HG03045 (cell line): ENCODE data around the gene PLPP1.
"Not testable (repeated sequence)": the region's sequence is repeated elsewhere in the genome, so short reads cannot be mapped to it uniquely, and the experiment has no call there.

ENCODE experiments used
- ATAC-seq: cut with Tn5 transposase; IDR thresholded peaks from one replicate; pipeline ENCODE4 v1.9.1; 2021; ENCODE audit warnings: mild to moderate bottlenecking, moderate library complexity; ENCODE audit not compliant: unreplicated experiment

The PLPP1 gene

DNA sequence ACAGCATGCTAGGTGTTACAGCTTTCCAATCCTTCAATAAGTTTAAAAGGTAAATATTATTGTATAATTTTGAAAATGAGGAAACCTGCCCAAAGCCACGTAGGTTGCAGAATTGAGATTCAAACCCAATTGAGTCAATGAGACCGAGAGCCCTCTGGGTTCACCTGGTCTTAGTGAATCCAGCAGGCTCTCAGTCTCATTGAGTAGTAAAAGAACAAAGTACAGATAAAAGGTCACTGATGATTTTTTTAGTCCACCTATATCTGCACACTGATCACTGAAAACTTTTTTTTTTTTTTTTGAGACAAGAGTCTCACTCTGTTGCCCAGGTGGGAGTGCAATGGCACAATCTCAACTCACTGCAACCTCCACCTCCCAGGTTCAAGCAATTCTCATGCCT is 27.2 kb downstream of the PLPP1 start:
- no peak for ATAC-seq

DNA sequence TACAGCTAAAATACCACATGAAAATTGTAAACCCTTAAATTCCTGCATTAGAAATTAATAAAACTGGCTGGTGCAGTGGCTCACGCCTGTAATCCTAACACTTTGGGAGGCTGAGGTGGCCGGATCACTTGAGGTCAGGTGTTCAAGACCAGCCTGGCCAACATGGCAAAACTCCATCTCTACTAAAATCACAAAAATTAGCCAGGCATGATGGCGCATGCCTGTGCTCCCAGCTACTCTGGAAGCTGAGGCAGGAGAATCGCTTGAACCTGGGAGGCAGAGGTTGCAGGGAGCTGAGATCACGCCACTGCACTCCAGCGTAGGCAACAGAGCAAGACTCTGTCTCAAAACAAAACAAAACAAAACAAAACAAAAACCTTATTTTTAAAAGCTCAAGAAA is 29.1 kb downstream of the PLPP1 start:
- not testable (repeated sequence) for ATAC-seq

DNA sequence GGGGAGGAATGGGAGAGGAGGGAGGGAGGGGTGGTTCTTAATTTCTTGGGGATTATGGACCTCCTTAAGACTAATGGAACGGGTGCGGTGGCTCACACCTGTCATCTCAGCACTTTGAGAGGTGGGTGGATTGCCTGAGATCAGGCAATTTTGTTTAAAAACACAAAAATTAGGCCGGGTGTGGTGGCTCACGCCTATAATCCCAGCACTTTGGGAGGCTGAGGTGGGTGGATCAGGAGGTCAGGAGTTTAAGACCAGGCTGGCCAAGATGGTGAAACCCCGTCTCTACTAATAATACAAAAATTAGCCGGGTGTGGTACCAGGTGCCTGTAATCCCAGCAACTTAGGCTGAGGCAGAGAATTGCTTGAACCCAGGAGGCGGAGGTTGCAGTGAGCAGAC is 30.8 kb downstream of the PLPP1 start:
- ATAC-seq = not testable (repeated sequence)

DNA sequence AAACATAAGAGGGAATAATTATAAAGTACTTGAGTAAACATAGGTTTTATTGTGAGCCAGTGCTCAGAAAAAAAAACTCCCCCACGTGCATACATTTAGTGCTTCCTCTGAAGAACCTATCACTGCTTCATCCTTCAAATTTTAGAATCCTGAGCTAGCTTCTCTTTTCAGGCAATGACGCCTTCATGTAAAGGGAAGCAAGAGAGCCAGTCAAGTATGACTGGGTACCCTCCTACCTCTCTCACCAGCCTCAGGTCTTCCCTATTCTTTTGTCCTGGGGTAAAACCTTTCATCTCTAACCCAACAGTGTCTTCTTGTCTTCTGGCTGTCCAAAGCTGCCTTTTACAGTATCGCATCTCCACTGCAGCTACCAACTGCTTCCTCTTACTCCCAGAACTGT is 32.0 kb downstream of the PLPP1 start:
- ATAC-seq = no peak

DNA sequence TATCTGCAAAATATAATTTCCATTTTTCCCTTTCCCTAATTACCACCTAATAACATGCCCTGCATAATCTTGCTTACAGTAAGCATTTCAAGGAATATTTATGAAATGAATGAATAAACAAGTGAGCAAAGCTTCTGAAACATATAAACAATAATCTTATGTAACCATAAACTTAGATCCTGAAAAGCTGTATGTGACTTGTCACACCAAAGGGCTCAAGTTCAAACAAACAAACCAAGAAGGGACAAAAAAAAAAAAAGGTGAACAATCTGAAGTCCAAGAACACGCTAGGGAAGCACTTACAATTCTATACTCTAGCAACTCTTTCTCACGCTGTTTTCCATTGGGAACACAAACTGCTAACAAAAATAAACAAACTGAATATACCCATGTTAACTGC is 36.3 kb downstream of the PLPP1 start:
- no peak for ATAC-seq

DNA sequence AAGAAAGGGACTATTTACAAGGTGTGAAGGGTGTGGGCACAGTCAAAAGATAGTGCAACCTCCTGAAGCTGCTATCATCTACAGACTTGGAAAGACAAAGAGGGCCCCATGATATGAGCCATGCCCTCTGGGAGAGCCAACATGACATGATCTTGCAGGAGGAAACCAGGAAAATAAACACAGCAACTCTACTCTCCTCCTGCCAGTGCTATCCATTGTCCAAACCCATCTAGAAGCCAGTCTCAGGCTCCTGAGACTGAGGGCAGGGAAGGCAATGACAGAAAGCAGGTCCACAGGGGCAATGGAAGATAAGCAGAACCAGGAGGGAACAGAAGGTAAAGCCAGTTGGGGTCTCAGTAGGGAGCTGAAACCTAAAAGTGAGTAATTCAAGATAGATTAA is 37.1 kb downstream of the PLPP1 start:
- ATAC-seq = no peak

DNA sequence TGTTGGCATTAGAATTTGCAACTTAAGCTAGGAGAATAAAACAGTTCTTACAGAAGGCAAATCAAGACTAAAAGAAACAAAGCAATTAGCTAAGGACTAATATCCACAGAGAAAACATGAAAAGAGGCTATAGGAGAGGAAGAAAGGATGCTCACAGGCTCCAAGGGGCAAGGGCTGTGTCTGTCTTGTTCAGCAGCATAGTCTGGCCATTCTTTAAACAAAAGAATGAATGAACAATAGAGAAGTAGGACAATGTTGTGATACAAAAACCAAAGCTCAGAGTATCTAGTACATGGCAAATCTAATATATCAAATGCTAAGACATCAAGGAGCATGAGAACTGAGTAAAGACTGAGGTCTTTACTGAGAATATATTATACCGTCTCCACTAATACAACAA is 39.5 kb downstream of the PLPP1 start:
- ATAC-seq = no peak

DNA sequence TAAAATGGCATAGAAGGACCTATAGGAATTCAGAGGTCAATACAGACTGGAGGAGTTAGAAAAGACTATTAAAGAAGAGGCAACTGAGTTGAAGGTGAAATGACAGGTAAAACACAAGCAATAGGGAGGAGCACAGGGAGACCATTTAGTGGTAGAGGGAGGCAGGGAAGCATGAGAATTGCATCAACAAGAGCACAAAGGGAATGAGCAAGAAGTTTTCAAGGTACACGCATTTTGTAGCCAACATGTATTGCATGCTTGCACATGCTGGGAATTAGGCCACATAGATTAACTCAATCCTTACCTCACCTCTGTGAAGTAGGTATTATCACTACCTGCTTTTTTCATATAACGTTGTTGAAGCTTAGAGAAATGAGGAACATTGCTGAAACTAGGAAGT is 42.3 kb downstream of the PLPP1 start:
- no peak for ATAC-seq

DNA sequence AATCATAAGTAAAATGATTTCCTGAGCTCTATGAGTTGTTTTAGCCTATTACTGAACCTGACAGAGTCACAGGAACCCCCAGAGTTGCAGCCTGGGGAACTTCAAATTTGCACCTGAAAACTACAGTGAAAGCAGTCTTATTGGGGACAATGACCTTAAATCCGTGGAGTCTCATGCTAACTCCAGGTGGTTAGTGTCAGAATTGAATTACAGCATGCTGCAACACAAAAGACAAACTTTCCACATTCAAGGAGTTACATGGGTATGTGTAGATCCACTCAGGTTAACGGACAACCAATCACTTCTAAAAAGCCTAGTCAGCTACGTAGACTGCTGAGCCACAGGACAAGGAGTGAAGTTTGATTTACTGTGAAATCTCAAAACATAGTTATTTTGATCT is 49.7 kb downstream of the PLPP1 start:
- no peak for ATAC-seq

DNA sequence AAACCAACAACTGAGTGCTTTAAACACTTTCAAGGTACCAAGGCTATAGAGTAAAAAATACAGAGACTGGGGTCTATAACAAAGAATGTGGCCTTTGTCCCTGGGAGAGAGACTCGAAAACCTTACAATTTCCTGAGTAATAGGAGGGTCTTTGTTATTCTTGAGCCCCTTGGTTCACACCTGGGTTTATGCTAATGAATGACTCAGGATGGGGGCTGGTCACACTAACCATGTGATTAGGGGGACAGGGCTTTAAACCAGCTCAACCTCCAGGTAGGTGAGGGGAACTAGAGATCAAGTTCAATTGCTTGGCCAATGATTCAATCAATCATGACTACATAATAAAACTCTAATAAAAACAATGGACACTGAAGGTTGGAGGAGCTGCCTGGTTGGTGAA is 50.2 kb downstream of the PLPP1 start:
- ATAC-seq = no peak

DNA sequence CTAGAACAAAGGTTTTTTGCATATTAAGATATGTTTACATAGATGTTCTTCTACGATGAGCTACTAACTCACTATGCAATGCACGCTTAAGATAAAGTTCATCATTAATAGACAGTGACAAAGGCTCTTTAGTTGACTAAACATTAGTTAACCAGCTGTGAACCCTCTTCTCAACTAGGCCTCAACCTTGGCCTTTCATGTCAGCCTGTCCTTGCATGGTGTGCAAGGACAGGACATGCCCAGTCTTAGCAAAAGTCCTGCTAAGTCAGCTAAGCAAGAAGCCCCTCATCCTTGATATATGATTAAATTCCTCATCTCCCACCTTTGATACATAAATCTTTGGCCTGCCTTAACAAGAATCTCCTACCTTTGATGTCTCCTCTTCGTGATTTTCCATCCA is 50.9 kb downstream of the PLPP1 start:
- ATAC-seq = no peak

DNA sequence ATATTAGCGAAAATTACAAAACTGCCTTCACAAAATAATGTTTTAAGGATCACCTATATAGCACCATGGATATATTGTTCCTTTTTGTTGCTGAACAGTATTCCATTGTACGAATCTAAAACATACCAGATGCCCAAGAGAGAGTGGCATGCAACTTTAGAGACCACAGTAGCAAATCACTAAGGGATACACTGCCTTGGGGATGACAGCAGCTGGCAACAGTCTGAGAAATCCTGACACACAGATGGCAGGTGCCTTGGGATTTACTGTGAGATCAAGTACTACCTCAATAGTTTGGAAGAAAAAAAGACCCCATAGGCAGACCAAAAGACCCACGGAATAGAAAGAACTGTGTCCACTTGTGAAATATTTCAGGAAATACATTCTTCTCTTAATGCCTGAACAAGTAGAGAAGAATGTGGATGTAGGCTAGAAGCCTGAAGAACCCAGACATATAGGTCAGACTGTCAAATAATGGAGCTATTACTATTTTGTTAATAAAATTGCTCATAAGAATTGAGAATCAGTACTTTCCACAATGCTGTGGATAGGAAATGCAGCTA is 53.4 kb downstream of the PLPP1 start:
- no peak for ATAC-seq

DNA sequence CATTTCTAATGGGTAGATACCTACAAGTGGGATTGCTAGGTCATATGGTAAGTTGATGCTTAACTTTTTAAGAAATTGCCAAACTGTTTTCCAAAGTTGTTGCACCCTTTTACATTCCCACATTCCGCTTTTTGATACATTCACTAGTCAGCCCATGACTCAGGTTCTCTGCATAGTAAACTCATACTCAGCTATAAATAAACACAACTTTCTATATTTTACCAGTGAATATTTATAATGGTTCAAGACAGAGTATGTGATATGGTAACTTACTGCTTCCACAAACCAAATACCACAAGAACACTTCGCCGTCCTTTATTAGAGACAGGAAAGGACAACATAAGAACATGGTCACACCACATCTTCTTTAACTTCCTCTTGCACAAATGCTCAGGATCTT is 54.0 kb downstream of the PLPP1 start:
- no peak for ATAC-seq

DNA sequence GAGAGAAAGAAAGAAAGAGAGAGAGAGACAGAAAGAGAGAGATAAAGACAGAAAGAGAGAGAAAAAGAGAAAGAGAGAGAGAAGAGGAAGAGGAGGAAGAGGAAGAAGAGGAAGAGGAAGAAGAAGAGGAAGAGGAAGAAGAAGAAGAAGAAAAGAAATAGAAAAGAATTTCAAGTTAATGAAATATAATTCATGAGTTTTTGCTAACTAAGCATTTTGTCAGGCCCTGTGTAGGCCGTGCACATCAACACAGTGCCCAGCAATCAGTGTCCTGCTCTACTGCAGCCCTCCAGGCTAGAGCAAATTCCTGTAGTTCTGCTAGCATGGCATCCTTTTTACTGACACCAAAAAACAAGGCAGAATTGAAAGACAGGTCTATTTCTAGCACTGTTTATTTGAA is 62.1 kb downstream of the PLPP1 start:
- no peak for ATAC-seq

DNA sequence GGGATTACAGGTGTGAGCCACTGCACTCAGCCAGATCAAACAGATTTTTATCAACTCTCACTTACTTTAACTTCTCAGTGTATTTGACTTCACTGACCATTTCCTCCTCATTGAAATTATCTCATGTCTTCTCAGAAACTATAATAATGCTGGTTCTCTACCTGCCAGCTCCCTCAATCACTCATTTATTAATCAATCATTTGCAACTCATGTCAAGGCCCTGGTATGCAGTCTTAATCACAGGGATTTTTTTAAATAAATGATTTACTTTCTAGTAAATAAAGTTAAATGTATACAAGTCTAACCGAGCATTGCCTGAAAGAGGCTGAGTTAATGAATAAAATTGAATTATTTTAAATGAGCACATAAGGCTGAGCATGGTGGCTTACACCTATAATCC is 63.3 kb downstream of the PLPP1 start:
- ATAC-seq = no peak

DNA sequence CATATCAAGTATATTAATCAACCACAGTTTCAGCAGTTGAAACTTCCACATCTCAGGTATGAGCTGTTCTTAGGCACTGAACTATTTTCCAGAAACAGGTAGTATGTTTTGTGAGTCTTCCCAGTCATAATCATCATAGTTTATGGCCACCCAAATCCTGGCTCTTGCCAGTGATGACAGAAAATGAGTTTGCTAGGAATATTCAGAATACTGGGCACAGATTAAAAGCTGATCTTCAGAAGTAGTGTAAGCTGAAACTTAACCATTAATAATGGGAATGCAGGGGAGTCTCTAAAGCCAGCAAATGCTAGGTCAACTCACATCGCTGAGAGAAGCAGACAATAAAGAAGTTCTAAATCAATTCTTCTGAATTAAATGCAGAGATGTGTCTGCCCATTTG is 64.5 kb downstream of the PLPP1 start:
- no peak for ATAC-seq

DNA sequence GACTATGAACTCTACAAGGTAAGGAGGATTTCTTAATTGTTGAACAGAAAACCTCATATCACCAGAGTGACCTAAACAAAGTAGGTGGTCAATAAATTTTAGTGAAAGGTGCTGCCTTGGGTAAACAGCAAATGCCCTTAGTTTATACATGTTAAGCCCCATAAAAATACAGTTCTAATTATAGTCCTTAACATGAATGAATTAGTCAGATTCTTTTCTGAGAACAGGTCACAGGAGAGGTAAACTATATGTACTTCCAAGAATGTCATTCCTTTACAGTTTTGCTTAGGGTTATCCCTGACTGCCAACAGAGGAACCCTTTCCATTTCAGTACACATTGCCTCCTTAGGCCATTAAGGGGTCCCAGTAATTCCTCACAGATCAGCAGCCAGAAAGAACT is 64.9 kb downstream of the PLPP1 start:
- no peak for ATAC-seq

DNA sequence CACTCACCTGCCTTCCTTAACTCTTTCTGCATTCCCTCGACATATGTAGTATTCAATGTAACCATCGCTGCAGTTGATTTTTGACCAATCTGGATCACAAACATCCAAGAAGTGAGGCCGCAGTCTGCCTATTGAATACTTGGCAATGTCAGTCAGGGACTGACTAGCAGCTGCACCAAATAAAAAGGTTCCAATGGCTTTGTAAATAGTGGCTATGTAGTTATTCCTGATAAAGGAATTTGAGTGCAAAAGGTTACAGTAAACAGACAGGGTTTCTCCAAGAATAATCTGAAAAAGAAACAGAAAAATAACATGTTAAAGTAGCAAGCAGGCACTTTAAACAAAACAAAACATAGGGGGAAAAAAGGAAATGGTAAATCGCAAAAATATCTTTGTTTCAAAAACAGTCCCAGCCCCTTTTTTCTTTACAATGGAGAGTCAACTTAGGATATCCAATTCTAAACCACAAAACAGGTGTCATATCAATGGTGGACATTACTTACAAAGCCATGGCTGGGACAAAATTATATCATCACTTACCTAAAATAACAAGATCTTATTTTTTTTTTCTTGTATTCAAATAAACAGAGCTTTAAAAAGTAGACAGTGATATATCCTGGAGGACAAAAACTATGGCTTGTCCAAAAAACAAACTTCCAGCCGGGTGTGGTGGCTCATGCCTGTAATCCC is 66.8 kb downstream of the PLPP1 start:
- ATAC-seq = no peak

DNA sequence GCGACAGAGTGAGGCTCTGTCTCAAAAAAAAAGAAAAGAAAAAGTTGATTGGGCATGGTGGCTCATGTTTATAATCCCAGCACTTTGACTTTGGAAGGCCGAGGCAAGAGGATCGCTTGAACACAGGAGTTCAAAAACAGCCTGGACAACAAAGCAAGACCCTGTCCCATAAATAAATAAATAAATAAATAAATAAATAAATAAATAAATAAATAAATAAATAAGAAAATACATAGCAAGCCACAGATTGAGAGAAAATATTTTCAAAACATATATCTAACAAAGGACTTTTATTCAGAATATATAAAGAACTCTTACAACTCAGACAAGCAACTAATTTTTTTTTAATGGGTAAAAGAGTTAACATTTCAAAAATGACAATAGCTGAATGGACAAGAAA is 71.2 kb downstream of the PLPP1 start:
- no peak for ATAC-seq

DNA sequence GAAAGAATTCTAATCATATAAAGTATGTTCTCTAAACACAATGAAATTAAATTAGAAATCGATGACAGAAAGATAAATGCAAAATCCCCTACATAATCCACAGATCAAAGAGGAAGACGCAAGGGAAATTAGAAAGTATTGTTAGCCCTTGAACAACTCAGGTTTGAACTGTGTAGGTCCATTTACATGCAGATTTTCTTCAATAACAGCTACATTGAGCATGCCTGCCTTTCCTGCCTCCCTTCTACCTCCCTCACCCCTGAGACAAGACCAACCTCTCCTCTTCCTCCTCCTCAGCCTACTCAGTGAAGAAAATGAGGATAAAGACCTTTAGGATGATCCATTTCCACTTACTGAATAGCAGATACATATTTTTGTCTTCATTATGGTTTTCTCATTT is 75.2 kb downstream of the PLPP1 start:
- no peak for ATAC-seq

DNA sequence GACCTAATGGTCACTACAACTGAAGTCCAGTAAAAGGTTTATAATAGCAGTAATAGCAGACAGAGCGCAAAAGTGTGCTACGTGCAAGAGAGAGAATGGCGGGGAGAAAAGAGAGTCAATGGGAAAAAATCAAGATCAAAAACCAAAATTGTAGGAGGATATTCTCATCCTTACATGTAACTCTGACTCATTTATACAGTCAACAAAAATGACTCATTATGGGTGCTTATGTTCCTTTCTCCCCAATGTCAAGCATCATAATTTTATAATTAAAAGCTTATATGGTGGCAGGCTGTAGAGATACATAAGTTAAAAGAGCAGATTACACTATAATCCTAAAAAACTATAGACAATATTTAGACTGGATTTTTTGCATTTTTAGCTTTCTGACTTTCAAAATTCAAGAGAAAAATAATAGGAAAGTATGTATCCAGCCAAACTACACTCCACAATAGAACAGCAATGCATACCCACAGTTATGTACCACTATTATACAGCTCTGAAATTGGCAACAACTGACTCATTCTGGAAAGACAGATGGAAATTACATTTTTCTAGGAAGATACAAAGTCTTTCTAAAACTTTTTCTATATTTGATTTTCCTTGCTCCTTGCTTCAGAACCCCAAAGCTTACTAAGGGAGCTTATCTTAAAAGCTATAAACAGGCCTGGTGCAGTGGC is 78.4 kb downstream of the PLPP1 start:
- ATAC-seq = no peak

DNA sequence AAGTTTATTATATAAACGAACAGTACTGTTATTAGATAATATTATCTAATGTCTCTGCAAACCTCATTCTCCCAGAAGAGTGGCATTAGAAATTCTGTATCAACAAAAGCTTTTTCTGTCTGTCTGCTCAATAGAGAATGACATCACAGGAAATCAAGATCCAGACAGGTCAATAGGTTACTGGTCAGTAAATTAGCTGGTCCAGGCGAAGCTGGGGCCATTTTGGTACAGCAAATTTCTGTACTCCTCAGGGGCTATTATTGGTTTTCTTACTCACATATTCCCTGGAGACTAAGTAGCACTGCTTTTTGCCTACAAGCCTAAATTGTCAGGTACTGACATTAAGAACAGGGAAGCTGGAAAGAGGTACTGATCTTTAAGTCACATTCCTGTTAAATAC is 80.5 kb downstream of the PLPP1 start:
- no peak for ATAC-seq

DNA sequence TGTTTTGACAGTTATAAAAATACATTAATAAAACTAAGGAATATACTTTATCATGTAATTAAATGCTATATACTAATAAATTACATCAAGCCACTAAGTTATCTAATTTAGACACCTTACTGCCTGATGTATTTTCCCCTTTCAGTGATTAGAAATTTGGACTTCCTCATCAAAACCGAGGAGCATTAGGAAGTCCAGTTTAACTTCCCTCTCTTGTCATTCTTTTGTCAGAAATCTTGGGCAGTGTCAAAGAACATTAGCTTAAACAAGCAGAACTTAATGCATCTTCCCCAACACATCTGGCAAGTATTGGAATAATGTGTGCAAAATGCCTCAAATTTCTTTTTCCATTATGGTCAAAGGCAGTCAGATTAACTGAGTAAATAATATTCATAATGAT is 81.6 kb downstream of the PLPP1 start:
- no peak for ATAC-seq
